ENCODE measurements around the gene ANKRD30B. TPM values are rescaled to one million over a fixed set of nuclear protein-coding genes. Genes with fewer than 3 reads are reported as not detected.

Gene ANKRD30B
- total and polyA plus RNA-seq, 2 of the 13 experiments (the other 11 are each of a cell fraction or from before 2014, with no cell fraction given), result not detected

DNA sequence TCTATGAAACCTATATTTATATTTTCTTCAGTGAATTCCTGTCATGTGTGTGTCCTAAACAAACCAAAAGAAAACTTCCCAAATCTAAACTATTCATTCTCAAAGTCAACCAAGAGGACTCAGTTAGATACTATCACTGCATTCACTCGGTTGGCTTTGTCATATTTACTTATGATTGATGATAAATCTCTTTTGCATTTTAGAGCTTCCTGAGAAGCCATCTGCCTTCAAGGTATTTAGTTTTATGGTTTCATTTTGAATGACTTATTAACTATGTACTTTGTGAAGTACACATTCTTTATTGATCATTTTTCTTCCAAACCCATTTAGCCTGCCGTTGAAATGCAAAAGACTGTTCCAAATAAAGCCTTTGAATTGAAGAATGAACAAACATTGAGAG lies 36.2 kb downstream of the ANKRD30B start:
- FAIRE-seq, result no peak
- no peaks in the 10 kb centered on the region for H3K9me3 ChIP-seq (ENCODE audit: low read length)
- H4K20me1 ChIP-seq (ENCODE audit: insufficient read depth, low read length), result no peaks in the 10 kb centered on the region
- H3K36me3 ChIP-seq (replicated peaks in 1 of 2; ENCODE audit: control insufficient read depth in 1 of 2, insufficient read depth in 2 of 2, low read length in 2 of 2), result no peaks in the 10 kb centered on the region
- ATAC-seq, result no peak
- H3K4me3 ChIP-seq (replicated peaks in 1 of 3; ENCODE audit: insufficient read depth in 1 of 3, low read depth in 2 of 3, low read length in 3 of 3), result no peak overlapping the region
- no peak for DNase-seq (ENCODE audit: low spot score)
- no peaks in the 10 kb centered on the region for H3K4me1 ChIP-seq (ENCODE audit: insufficient read depth, low read length)
- ChIA-PET CTCF (ENCODE audit: low intra/inter-chr PET ratio, low total read pairs) (no interaction called here), POLR2A (no interaction called here)
- no peak overlapping the region for H3K27ac ChIP-seq (ENCODE audit: extremely low read length, insufficient read depth, low read length)
- H3K79me2 ChIP-seq (ENCODE audit: insufficient read depth, low read length), result no peaks in the 10 kb centered on the region
- no peak overlapping the region for H2AFZ ChIP-seq (ENCODE audit: low read length)
- no TSS peak for BruUV-seq (replicated peaks)
- intact Hi-C loops (cut with micrococcal nuclease; ENCODE audit: unreplicated experiment), result no loop called here
- WGBS (ENCODE audit: low lambda C conversion rate), result 2% methylated on average over 2 of the region's 2 CpGs
- in situ Hi-C loops (cut with HindIII; ENCODE audit: extremely low pct_ligation_motif_present, low pct_unique_long_range_greater_than_20kb), result no loop called here
- H3K9ac ChIP-seq (ENCODE audit: insufficient read depth, low read depth, low read length), result no peak overlapping the region
- H3K4me2 ChIP-seq (ENCODE audit: low read depth, low read length), result no peak overlapping the region
- no peaks in the 10 kb centered on the region for H3K27me3 ChIP-seq (ENCODE audit: control insufficient read depth in 1 of 2, insufficient read depth in 2 of 2, low read length in 2 of 2)
- TF ChIP-seq RBFOX2 (IDR thresholded peaks at IDR 0.05; ENCODE audit: low read depth, low read length) (no peak), TP53 (CRISPR knock-in tag; conservative IDR thresholded peaks at IDR 0.05) (no peak), ZFP37 (CRISPR knock-in tag; IDR thresholded peaks at IDR 0.05; ENCODE audit: borderline replicate concordance) (no peak), ZBTB14 (CRISPR knock-in tag; IDR thresholded peaks at IDR 0.05) (no peak), U2AF1 (optimal IDR thresholded peaks at IDR 0.05; ENCODE audit: low read depth, low read length) (no peak), ZSCAN22 (CRISPR knock-in tag; IDR thresholded peaks at IDR 0.05) (no peak), CREB1 (IDR thresholded peaks at IDR 0.05) (no peak), CREB1 (CRISPR knock-in tag; IDR thresholded peaks at IDR 0.05) (no peak), CCAR2 (optimal IDR thresholded peaks at IDR 0.05; ENCODE audit: low read depth, low read length) (no peak), ZNF800 (CRISPR knock-in tag; IDR thresholded peaks at IDR 0.05) (no peak), REST (IDR thresholded peaks at IDR 0.05; ENCODE audit: borderline replicate concordance in 1 of 2, low read depth in 1 of 2, low read length in 2 of 2) (no peak), ZNF512B (CRISPR knock-in tag; IDR thresholded peaks at IDR 0.05; ENCODE audit: borderline replicate concordance) (no peak), PCBP2 (optimal IDR thresholded peaks at IDR 0.05; ENCODE audit: low read depth, low read length, poor library complexity, severe bottlenecking) (no peak), SATB2 (CRISPR knock-in tag; IDR thresholded peaks at IDR 0.05) (no peak), ISL2 (CRISPR knock-in tag; IDR thresholded peaks at IDR 0.05) (no peak)

Data from HepG2 (cell line).